HUDEP-2 (cell line): ENCODE measurements around the gene CENPP.

ENCODE experiments used
- DNase-seq, 76 experiments: peaks; one replicate each; lab custom pipeline; 2025; ENCODE audit not compliant: unreplicated experiment in 76 of 76; lab: John Stamatoyannopoulos, UW

Gene CENPP

DNA sequence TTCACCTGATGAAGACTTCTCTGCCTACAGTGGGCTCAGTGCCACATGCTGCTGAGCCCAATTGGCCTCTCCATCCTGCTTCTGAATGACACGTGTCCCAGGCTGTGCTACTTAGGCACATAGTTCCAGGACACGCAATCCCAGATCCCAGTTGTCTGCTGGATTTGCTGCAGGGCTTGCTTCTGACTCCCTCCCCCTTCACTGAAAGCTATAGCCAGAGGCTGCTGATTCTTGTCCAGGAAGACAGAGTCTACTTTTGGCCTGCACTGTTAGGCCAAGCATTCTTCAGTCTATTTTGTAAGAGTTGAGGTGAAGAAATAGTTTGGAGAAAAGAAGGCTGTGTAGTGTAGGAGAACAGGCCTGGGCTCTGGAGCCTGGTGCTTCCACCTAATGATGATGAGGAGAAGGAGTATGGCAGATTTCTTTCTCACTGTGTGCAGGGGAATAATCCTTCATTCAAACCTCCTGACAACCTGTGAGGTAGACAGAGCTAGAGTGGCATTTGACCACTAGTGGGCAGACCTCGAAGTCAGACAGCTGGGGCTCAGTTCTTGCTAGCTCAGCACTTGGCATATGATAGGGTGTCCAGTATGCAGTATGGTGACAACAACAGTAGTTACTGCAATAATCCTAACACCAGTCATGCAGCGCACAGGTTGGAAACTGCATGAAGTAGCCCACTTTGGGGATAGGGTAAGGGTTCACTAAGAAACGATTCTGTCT lies 176.1 kb downstream of the CENPP start:
- DNase-seq = peak in 33 of 76 experiments; percentile 2 to 60 (median 18)

DNA sequence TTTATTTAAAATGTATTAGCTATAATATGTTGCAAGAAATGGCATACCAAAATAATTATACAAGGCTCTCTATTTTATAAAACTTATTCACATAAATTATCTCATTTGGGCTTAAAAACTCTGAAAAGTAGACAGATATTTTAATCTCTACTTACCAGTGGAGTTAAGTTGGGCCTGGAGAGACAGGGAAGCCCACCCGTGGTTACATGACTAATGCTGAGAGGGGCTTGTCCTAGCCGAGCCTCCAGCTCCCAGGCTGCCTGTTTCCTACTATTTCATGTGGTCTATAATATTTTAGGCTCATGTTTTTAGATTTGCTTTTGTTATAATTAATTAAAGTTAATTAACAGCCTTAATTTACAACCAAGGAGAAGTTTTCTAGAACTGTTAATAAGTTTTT lies 177.4 kb downstream of the CENPP start:
- DNase-seq = no peak

- DNase-seq = no peak
Measured at GRCh38 chr9:92504881-92505280, 179.1 kb downstream of the CENPP start.

GRCh38 chr9:92506184-92506857 lies 180.6 kb downstream of the CENPP start:
- no peak for DNase-seq

GRCh38 chr9:92507005-92507404 lies 181.3 kb downstream of the CENPP start:
- no peak for DNase-seq

DNA sequence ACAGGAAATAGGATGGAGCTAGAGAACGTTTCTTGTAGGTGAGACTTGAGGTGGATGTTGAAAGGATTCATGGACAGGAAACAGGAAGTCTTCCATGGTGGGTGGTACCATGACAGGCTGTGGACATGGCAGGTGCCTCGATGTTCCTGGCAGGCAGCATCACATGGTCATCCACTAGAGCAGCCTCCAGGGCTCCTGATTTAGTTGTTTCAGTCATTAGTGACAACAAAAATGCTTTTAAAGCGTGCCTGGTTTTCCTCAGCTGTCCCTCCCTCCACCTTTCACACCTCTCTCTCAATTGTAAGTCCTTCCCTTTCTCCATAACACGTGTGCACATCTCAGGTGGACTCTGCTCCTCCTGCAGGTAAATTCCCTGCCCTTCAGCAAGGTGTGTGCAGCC lies 181.7 kb downstream of the CENPP start:
- no peak for DNase-seq

DNA sequence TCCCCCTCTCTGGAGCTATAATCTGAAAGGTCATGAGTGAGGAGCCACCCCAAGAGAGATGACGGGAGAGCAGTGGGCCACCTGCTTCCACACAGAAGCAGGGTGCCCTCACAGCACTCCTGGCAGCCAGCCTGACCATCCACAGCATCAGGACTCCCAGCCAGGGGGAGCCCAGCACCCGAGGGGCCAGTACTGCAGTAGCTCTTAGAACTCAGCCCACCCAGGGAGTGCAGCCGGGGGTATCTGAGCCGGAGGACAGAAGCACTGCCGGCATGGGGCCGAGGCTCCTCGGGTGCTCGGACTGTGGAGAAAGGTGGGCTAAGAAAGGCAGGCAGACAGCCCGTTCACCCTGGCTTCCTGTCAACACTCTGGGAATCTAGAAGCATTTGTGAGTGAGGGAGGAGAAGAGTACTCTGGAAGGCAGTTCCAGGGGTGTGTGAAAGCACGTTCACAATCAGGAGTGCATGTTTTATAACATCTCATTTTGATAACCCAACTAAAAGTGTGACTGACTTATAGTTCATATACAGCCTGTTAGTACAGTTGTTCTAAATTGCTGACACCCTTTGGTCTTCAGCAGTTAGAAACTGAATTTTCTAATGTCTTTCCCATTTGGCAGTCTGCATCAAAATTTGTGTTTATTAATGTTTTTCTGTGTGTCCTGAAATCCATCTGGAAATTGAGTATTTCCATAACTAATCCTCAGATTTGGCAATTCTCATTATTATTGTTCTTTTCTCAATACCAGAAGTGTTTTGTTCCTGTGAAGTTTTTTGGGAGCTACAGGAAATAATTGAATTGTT lies 182.5 kb downstream of the CENPP start:
- DNase-seq = no peak

GRCh38 chr9:92509050-92509449 lies 183.3 kb downstream of the CENPP start:
- no peak for DNase-seq

GRCh38 chr9:92510747-92511146 lies 185.0 kb downstream of the CENPP start:
- DNase-seq = no peak

DNA sequence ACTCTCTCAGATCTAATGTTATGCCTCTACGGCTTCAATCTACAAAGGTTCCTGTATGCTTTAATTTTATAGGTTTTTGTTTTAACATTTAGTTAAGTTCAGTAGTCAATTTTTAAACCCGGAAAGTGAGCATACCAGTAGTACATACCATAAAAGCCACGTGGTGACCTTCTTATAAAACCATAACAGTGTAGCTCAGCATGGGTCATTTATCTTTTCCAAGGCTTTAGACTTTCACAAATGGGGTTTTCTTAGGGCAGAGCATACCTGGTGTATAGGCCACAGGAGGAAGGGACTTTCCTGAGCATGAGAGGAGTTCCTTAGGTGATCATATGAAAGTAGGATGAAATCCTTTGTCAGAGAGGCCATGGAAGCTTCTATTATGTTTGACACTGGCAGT lies 186.9 kb downstream of the CENPP start:
- DNase-seq = no peak

DNA sequence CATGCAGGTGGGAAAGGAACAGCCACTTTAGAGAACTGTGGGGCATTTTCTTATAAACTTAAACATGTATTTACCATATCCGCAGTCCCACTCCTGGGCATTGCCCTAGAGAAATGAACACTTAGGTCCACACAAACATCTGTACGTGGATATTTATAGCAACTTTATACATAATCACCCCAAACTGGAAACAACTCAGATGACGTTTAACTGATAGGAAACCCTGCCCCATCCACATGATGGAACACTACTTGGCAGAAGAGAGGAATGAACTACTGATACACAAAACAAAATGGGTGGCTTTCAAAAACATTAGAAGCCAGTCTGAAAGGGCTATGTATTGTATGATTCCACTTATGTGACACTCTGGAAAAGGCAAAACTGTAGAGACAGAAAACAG lies 187.6 kb downstream of the CENPP start:
- no peak for DNase-seq

DNA sequence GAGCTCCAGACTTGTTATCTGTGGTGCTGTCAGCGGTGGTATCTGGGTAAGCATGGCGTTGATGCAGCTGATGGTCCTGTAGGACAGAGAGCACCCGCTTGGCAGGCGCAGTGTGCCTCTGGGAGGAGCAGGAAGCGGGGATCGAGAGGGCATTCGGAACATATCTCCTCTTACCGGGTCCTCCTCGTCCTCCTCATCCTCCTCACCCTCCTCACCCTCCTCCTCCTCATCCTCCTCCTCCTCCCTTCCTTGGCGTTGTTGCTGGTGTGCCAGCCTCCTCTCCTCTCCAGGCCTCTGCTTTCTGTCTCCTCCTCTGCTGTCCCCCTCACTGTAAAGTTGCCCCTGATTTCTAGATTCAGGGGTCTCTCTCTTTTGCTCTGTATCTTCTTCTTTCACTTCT lies 188.9 kb downstream of the CENPP start:
- no peak for DNase-seq

GRCh38 chr9:92516521-92516920 lies 190.8 kb downstream of the CENPP start:
- DNase-seq = no peak

DNA sequence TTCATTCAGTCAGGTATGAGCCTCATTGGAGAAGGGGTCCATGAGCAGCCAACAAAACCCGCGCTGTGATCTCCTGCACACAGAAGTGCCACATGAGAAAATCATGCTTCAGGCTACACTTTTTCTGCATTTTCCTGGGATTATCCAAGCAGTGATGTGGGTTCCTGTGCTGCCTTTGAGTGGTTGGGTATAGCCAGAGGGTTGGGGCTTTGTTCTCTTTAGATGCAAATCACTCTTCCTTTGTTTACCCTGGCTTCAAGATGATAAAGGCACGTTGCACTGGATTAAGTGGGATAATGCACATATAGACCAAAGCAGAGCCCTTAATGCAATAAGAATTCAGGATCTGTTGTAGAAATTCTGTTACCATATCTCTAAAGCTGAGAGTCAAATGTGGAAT lies 191.3 kb downstream of the CENPP start:
- DNase-seq = no peak

DNA sequence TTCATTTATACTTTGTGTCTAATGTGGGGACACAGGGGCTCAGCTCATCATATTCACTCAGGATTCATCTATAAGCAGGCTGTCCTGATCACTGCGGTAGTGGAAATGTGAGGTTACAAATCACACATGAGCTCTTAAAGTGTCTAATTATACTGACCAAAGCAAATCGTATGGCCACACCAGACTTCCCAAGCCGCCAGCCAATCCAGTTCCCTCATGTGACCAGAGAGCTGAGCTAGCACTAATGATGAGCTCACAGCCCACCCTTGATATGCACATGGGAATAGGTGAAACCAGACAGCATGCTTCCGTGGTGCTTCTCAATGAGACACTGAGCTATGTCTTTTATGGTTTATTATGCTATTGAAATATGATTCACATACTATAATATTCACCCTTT lies 192.4 kb downstream of the CENPP start:
- no peak for DNase-seq

GRCh38 chr9:92520837-92521236 lies 195.1 kb downstream of the CENPP start:
- DNase-seq = no peak

- peak in 17 of 76 experiments; percentile 2 to 64 (median 18) for DNase-seq
Measured at GRCh38 chr9:92522983-92523970, 197.5 kb downstream of the CENPP start.

DNA sequence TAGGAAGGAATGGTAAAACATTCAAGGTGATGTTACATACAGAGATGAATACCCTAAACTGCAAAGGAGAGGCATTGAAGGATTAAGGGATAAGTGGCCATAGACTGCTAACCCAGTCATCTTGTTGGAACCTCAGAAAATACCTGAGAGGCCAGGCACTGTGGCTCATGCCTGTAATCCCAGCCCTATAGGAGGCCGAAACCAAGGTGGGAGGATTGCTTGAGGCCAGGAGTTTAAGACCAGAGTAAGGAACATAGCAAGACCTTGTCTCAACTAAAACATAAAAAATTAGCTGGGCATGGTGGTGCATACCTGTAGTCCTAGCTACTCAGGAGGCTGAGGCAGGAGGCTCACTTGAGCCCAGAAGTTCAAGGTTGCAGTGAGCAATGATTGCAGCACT lies 199.1 kb downstream of the CENPP start:
- DNase-seq = no peak

GRCh38 chr9:92525306-92525705 lies 199.6 kb downstream of the CENPP start:
- DNase-seq = no peak

GRCh38 chr9:92527291-92527828 lies 201.6 kb downstream of the CENPP start:
- DNase-seq = no peak
